DND-41 (cell line): ENCODE measurements around the gene EIPR1.

Experiments
- CTCF ChIP-seq: IDR thresholded peaks from 2 replicates; pipeline ENCODE4 v1.5.1; 2012; ENCODE audit warnings: borderline replicate concordance, low read length, moderate library complexity, mild to moderate bottlenecking; ENCODE audit not compliant: poor library complexity, severe bottlenecking; ENCODE audit errors: extremely low read depth
- EZH2 ChIP-seq: IDR thresholded peaks from 3 replicates; pipeline ENCODE4 v1.6.1; 2012; ENCODE audit warnings: borderline replicate concordance, low read depth, mild to moderate bottlenecking, moderate library complexity, low read length, inconsistent platforms; ENCODE audit not compliant: severe bottlenecking

- TF ChIP-seq CTCF (no peak), EZH2 (no peak)
These were observed 119.8 kb downstream of the EIPR1 start for GRCh38 chr2:3257826-3258225.
